NCI-H1436 treated with DMSO at 0.1 percent for 48 hours (cell line): Measurements from ENCODE around the gene MRPS18A.
"Not testable (repeated sequence)": the region's sequence is repeated elsewhere in the genome, so short reads cannot be mapped to it uniquely, and the experiment has no call there.

Experiments used
- DNase-seq: peaks from one replicate; lab custom pipeline; 2025; lab: John Stamatoyannopoulos, UW

MRPS18A gene

GRCh38 chr6:43634702-43635303 is 52.8 kb downstream of the MRPS18A start:
- DNase-seq = no peak

DNA sequence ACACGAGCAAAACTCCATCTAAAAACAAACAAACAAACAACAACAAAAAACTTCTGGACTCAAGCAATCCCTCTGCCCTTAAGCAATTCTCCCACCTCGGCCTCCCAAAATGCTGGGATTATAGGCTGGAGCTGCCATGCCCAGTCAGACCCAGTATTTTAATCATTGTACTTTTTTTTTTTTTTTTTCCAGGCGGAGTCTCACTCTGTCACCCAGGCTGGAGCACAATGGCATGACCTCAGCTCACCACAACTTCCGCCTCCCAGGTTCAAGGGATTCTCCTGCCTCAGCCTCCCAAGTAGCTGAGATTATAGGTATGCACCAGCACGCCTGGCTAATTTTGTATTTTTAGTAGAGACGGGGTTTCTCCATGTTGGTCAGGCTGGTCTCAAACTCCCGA is 54.6 kb downstream of the MRPS18A start:
- DNase-seq = not testable (repeated sequence)

GRCh38 chr6:43630980-43631619 is 56.5 kb downstream of the MRPS18A start:
- DNase-seq = no peak

GRCh38 chr6:43629505-43630300 is 57.9 kb downstream of the MRPS18A start:
- DNase-seq = peak; percentile 94

DNA sequence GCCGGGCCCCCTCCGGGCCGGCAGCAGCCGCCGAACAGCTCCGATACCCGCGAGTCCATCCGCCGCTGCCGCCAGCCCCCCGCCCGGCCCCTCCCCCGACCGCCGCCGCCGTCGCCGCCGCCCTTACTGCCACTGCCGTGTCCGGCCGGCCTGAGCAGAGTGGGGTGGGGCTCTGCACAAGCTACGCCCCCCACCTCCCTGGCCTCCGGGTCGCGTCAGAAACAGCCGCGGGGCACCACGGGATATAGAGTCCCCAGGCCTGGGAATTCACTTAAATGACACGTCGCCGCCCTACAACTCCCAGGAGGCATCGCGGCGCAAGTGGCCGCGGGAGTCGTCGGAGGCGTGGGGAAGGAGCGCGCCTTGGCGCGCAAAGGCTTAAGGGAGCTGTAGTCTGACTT is 58.5 kb downstream of the MRPS18A start, which contains the start of gene GTPBP2:
Gene GTPBP2, minus strand, starts transcription at position 161 of the 401 bp plus-strand sequence. Its CDS starts 102 bp downstream, at position 59.
- peak; percentile 95 for DNase-seq

- DNase-seq = no peak
These were observed 59.0 kb downstream of the MRPS18A start for GRCh38 chr6:43628393-43629103.

DNA sequence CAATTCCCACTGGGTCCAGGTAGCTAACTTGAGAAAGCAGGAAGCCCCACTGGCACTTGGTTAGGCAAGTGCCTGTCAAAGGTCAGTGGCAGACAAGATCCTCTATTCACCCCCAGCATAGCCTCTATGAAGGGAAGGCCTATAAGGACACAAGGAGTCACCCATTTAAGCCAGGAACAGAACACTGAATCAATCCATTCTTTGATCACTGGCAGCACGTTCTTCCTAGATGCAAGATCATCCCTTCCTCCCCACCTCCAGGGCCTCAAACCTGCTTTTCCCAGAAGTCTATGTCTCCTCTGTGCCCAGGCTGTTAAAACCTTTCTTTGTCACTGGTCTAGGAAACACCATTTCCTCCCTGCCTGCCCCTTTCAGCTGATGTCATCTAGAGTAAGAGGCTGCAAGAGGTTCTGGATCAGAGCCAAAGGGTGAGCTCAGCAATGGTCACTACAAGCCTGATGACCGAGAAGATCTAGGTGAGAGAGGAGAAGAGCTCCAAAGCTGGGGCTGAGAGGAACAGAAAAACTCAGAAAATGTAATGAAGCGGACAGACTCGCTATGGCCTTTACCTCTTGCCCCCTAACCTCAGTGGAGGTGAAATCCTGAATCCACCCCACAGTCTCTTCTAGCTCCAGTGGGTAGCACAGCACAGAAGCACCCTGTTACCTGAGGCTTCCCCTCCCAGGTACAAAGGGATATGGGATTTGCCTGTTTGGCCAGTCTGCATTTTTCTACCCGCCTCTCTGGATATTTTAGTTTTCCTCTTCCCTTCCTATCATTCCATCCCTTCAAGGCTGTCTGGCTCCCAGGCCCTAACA is 60.4 kb downstream of the MRPS18A start:
- DNase-seq = no peak

DNA sequence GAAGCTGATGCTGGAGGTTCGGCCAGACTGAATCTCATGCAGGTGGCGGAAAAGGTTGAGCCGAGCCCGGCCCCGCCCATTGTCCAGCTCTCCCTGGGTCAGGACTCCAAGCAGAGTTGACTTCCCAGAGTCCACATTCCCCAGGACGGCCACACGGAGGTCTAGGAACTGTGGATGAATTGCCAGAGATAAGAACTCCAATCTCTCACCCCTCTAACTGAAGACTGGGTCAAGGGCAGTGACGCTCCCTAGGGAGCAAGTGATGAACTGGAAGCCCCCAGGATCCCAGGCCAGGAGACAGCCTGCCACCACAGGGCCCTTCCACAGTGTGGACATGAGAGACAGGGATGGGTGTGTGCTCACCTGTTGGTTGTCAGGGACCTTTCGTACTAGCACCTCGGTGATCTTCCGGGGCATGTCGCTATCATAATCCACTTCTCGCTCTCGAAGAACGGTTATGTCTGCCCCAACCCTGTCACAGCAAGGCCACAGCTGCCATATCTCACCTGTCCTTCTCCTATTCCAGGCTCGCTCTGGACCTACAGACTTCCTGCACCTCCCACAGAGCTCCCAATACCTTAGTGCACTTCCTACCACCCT is 62.1 kb downstream of the MRPS18A start:
- no peak for DNase-seq

- DNase-seq = no peak
These were observed 62.8 kb downstream of the MRPS18A start for GRCh38 chr6:43624786-43625288.

- DNase-seq = no peak
These were observed 63.5 kb downstream of the MRPS18A start for GRCh38 chr6:43623880-43624785.

DNA sequence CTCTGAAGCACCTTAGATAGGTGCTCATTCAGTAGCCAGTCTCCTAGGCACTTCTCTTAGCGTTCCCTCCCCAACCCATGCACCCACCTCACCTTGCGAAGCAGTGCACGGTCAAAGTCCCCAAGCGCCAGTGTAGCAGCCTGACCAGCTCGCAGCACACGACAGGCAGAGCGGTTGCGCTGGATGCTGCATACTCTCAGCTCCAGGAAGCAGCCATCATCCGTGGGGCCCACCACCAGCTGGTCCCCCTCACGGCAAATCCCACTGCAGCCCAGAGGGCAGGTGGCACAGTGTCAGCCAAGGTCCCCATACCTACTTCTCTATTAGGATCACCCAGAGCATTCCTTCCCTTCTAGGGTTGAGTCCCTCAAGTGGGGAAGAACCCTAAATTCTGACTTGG is 65.0 kb downstream of the MRPS18A start:
- no peak for DNase-seq

GRCh38 chr6:43621836-43622180 is 65.8 kb downstream of the MRPS18A start:
- no peak for DNase-seq
